WI38 (cell line): ENCODE results near the gene B3GAT1.

Experiments
- H3K4me3 ChIP-seq: 2 replicates; pipeline ENCODE4 v1.5.1; 2011; ENCODE audit warnings: low read depth, mild to moderate bottlenecking, control low read depth, low read length
- CTCF ChIP-seq: IDR thresholded peaks from 2 replicates; pipeline ENCODE4 v1.5.1; 2012; ENCODE audit warnings: low read depth, mild to moderate bottlenecking, control low read depth, low read length

Gene B3GAT1

DNA sequence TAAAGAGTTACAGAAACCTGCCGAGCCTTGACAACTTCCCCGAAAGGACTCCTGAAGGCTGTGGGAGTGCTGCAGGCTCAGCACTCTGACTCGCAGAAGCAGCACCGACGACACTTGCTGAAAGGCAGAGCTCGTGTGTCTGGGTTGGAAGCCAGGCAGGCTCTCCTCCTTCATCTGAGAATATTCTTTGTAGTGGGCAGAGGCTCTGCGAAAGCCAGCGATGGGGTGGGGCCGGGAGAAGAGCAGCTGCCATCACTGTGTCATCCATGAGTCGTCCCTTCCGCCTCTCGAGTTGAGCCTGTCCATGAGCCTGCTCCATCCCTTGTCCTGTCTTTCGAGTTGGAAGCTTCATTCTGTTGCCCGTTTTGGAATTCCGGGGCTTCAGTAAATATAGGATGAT is 68.4 kb downstream of the B3GAT1 start:
- H3K4me3 ChIP-seq = no peak overlapping the region
- no peak for TF ChIP-seq CTCF

GRCh38 chr11:134342572-134343340 is 69.3 kb downstream of the B3GAT1 start:
- H3K4me3 ChIP-seq = no peak overlapping the region
- no peak for TF ChIP-seq CTCF

DNA sequence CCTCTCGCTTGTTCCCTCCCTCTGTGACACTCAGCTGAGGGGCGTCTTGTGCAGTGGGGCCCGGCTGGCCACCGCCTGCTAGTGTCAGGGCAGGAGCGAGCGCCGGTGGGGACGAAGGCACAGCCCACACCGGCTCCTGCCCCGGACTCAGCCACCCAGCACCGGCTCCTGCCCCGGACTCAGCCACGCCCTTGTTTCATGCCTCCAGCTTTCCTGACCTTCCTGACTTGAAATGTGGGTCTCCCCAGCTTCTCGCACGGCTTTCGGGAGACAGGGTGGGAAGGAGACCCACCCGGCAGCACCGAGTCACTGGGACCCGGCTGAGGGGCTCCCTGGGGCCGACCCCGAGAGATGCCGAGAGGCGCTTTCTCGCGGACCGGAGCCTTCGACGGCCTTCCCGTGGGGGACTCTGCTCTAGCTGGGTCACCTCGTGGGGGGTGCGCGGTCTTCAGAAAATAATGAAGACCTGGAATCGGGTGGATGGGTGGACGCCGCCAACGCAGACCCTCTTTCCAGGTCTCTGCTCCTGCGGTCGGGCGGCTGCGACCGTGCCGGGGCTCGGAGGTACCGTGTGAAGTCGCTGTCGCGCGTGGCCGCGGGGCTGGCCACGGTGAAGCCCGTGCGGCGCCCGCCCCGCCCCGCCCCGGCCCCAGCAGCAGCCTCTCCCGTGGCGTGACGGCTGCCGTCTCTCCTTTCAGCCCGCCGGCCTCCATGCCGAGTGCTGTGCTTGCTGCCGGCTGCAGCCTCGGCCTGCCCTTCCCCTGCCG is 70.1 kb downstream of the B3GAT1 start:
- no peak for TF ChIP-seq CTCF
- H3K4me3 ChIP-seq = no peak overlapping the region

GRCh38 chr11:134340354-134340964 is 71.6 kb downstream of the B3GAT1 start:
- no peak overlapping the region for H3K4me3 ChIP-seq
- TF ChIP-seq CTCF = no peak

DNA sequence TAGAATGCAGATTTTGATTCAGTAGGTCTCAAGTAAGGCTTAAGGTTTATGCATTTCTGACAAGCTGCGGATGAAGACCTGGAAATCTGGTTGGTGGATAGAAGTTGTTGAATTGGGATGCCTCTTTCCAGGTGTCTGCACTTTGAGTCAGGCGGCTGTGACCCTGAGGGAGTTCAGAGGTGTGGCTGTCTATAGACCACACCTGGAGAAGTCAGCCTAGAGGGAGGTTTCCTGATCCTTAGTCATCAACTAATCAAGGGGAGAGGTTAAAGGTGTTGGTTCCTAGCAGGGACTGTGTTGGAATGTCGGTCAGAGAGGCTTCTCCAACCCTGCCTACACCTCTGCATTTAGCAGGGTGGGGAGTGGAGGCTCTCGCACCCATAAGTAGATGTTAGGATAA is 72.3 kb downstream of the B3GAT1 start:
- no peak for TF ChIP-seq CTCF
- H3K4me3 ChIP-seq = no peak overlapping the region

DNA sequence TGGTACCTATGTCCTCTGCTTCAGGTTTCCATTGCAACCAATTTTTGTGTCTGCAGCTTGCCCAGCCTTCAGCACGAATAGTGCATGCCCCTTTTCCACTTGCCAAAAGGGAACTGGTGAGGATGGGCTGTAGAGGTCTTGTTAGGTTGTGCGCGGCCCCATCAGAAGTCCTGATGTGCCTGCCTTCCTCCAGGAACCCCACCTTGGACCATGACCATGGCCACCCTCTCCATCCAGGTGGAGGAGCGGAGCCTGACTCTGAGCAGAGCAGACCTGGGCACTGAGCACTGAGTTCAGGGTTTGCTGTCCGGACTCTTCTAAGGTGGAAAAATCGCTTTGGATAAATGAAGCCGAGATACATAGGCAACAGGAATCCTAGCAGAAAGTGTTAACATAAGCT is 73.4 kb downstream of the B3GAT1 start:
- no peak for TF ChIP-seq CTCF
- no peak overlapping the region for H3K4me3 ChIP-seq

- no peak for TF ChIP-seq CTCF
- no peak overlapping the region for H3K4me3 ChIP-seq
Measured at GRCh38 chr11:134338068-134338467, 74.0 kb downstream of the B3GAT1 start.
